Measurements from ENCODE around the gene FGD4. TPM values are rescaled to one million over a fixed set of nuclear protein-coding genes. Genes with fewer than 3 reads are reported as not detected.

FGD4 gene
- total RNA-seq, 1 experiment from 2014 or later = 54.3 TPM

- Histone ChIP-seq H2BK5ac (ENCODE audit: insufficient read length, low read length) (no peak overlapping the region), H4K8ac (replicated peaks; ENCODE audit: insufficient read length, low read depth, low read length) (no peak overlapping the region), H2BK12ac (ENCODE audit: insufficient read length, low read depth, low read length) (no peak overlapping the region), H2AFZ (ENCODE audit: low read length) (no peak overlapping the region), H3K14ac (ENCODE audit: insufficient read depth, low read length) (no peak overlapping the region), H4K91ac (ENCODE audit: insufficient read length, low read depth, low read length) (no peak overlapping the region), H2BK20ac (ENCODE audit: low read depth, low read length, poor library complexity, severe bottlenecking) (no peak overlapping the region), H3K56ac (ENCODE audit: insufficient read length, low read depth, low read length) (no peak overlapping the region), H3K4me2 (ENCODE audit: insufficient read depth, insufficient read length, low read length) (no peak overlapping the region), H3K23ac (ENCODE audit: insufficient read length, low read depth, low read length) (no peak overlapping the region), H3K27me3 (ENCODE audit: insufficient read depth, low read length) (no peaks in the 10 kb centered on the region), H3K4ac (ENCODE audit: low read depth, low read length) (no peak overlapping the region), H3K18ac (ENCODE audit: insufficient read length, low read depth, low read length) (no peak overlapping the region), H4K5ac (ENCODE audit: insufficient read length, low read depth, low read length) (no peak overlapping the region), H2BK120ac (ENCODE audit: low read depth, low read length, poor library complexity, severe bottlenecking) (no peak overlapping the region), H3K4me1 (ENCODE audit: insufficient read depth, low read length) (no peaks in the 10 kb centered on the region), H3K27ac (ENCODE audit: insufficient read length, low read depth, low read length) (no peak overlapping the region), H2AK5ac (ENCODE audit: insufficient read length, low read length) (no peak overlapping the region), H3K9me3 (ENCODE audit: control insufficient read depth, low read depth, low read length) (no peaks in the 10 kb centered on the region), H3K9ac (ENCODE audit: extremely low read depth, insufficient read length, low read length) (no peak overlapping the region), H3K23me2 (ENCODE audit: insufficient read length, low read depth, low read length, poor library complexity, severe bottlenecking) (no peaks in the 10 kb centered on the region), H4K20me1 (ENCODE audit: control insufficient read depth, insufficient read depth, insufficient read length) (no peaks in the 10 kb centered on the region), H3K79me1 (ENCODE audit: insufficient read depth, low read depth, low read length, poor library complexity, severe bottlenecking) (no peaks in the 10 kb centered on the region), H2BK15ac (ENCODE audit: low read depth, low read length) (no peak overlapping the region), H3K79me2 (ENCODE audit: insufficient read depth, low read length) (0 out of 2 replicates have a peak, but pooled peaks cover 2% of the 10 kb centered on the region), H3T11ph (ENCODE audit: low read length) (no peak overlapping the region)
- WGBS (ENCODE audit: extremely low coverage, insufficient read length, low lambda C conversion rate) = no CpG with 5 or more reads among the region's 2 CpGs
- DNase-seq = no peak
- peaks cover 49 to 79% (median 70%) of the 10 kb centered on the region in 3 experiments for H3K36me3 Mint-ChIP-seq (ENCODE audit: insufficient read depth in 1 of 3, low read depth in 3 of 3)
- H3K27me3 Mint-ChIP-seq (ENCODE audit: low read depth) = no peaks in the 10 kb centered on the region; the same call in 1 of the 2 replicates
- H3K27ac Mint-ChIP-seq = no peak overlapping the region
- H3K4me3 Mint-ChIP-seq = no peak overlapping the region
- peaks cover 3 to 5% of the 10 kb centered on the region in 2 experiments; a peak in 3 of 4 replicates for H3K4me1 Mint-ChIP-seq
- TF ChIP-seq CTCF (conservative IDR thresholded peaks at IDR 0.05) = no peak
- peaks cover 0 to 5% of the 10 kb centered on the region in 2 experiments; a peak in 3 of 5 replicates for H3K9me3 Mint-ChIP-seq
These were observed 178.0 kb downstream of the FGD4 start for GRCh38 chr12:32577328-32577727.
